Measurements from ENCODE around the gene GRK5.

The GRK5 gene

GRCh38 chr10:119190954-119191785, 16.2 kb upstream of the GRK5 start:
- DNase-seq = no peak
- Histone ChIP-seq H3F3A (ENCODE audit: insufficient read depth, low read length) (no peaks in the 10 kb centered on the region), H3K79me2 (ENCODE audit: low read length) (no peaks in the 10 kb centered on the region), H3K27me3 (replicated peaks; ENCODE audit: insufficient read depth, low read length) (no peaks in the 10 kb centered on the region), H4K20me1 (ENCODE audit: insufficient read depth, low read length) (no peaks in the 10 kb centered on the region), H3K4me2 (ENCODE audit: low read depth, low read length) (no peak overlapping the region), H3K4me1 (ENCODE audit: low read length) (peaks cover 9% of the 10 kb centered on the region), H3K9ac (ENCODE audit: low read length) (no peak overlapping the region), H3K36me3 (replicated peaks; ENCODE audit: insufficient read depth, low read length) (no peaks in the 10 kb centered on the region), H3K27ac (ENCODE audit: low read length) (no peak overlapping the region), H3K9me3 (replicated peaks; ENCODE audit: insufficient read depth, low read length) (no peaks in the 10 kb centered on the region), H3K4me3 (ENCODE audit: low read length) (no peak overlapping the region), H3K9me2 (replicated peaks; ENCODE audit: insufficient read depth, low read length) (no peaks in the 10 kb centered on the region), H2AFZ (ENCODE audit: low read length) (no peak overlapping the region)
- TF ChIP-seq CTCF (IDR thresholded peaks at IDR 0.05; ENCODE audit: low read length) (no peak), EZH2 (optimal IDR thresholded peaks at IDR 0.05; ENCODE audit: low read depth, low read length) (no peak), EZH2phosphoT487 (IDR thresholded peaks at IDR 0.05; ENCODE audit: low read length) (no peak)

GRCh38 chr10:119191881-119192280, 15.5 kb upstream of the GRK5 start:
- no peak for TF ChIP-seq EZH2 (optimal IDR thresholded peaks at IDR 0.05; ENCODE audit: low read depth, low read length)
- no peak for TF ChIP-seq CTCF (IDR thresholded peaks at IDR 0.05; ENCODE audit: low read length)
- no peak for TF ChIP-seq EZH2phosphoT487 (IDR thresholded peaks at IDR 0.05; ENCODE audit: low read length)
- no peaks in the 10 kb centered on the region for H3K79me2 ChIP-seq (ENCODE audit: low read length)
- H3K4me3 ChIP-seq (ENCODE audit: low read length) = no peak overlapping the region
- no peak overlapping the region for H3K9ac ChIP-seq (ENCODE audit: low read length)
- H3K27me3 ChIP-seq (replicated peaks; ENCODE audit: insufficient read depth, low read length) = no peaks in the 10 kb centered on the region
- no peak overlapping the region for H3K4me2 ChIP-seq (ENCODE audit: low read depth, low read length)
- no peaks in the 10 kb centered on the region for H3K9me2 ChIP-seq (replicated peaks; ENCODE audit: insufficient read depth, low read length)
- H4K20me1 ChIP-seq (ENCODE audit: insufficient read depth, low read length) = no peaks in the 10 kb centered on the region
- no peak overlapping the region for H3K27ac ChIP-seq (ENCODE audit: low read length)
- no peaks in the 10 kb centered on the region for H3K36me3 ChIP-seq (replicated peaks; ENCODE audit: insufficient read depth, low read length)
- no peaks in the 10 kb centered on the region for H3K9me3 ChIP-seq (replicated peaks; ENCODE audit: insufficient read depth, low read length)
- DNase-seq = no peak
- H2AFZ ChIP-seq (ENCODE audit: low read length) = no peak overlapping the region
- H3K4me1 ChIP-seq (ENCODE audit: low read length) = peaks cover 9% of the 10 kb centered on the region
- H3F3A ChIP-seq (ENCODE audit: insufficient read depth, low read length) = no peaks in the 10 kb centered on the region

- no peak overlapping the region for H3K4me2 ChIP-seq (ENCODE audit: low read depth, low read length)
- no peak overlapping the region for H3K4me3 ChIP-seq (ENCODE audit: low read length)
- H2AFZ ChIP-seq (ENCODE audit: low read length) = no peak overlapping the region
- DNase-seq = no peak
- no peaks in the 10 kb centered on the region for H3K36me3 ChIP-seq (replicated peaks; ENCODE audit: insufficient read depth, low read length)
- H3K9ac ChIP-seq (ENCODE audit: low read length) = no peak overlapping the region
- no peaks in the 10 kb centered on the region for H3K27me3 ChIP-seq (replicated peaks; ENCODE audit: insufficient read depth, low read length)
- H3K9me2 ChIP-seq (replicated peaks; ENCODE audit: insufficient read depth, low read length) = no peaks in the 10 kb centered on the region
- H3K27ac ChIP-seq (ENCODE audit: low read length) = no peak overlapping the region
- H4K20me1 ChIP-seq (ENCODE audit: insufficient read depth, low read length) = no peaks in the 10 kb centered on the region
- H3F3A ChIP-seq (ENCODE audit: insufficient read depth, low read length) = no peaks in the 10 kb centered on the region
- TF ChIP-seq EZH2 (optimal IDR thresholded peaks at IDR 0.05; ENCODE audit: low read depth, low read length) (no peak), EZH2phosphoT487 (IDR thresholded peaks at IDR 0.05; ENCODE audit: low read length) (no peak), CTCF (IDR thresholded peaks at IDR 0.05; ENCODE audit: low read length) (no peak)
- no peaks in the 10 kb centered on the region for H3K9me3 ChIP-seq (replicated peaks; ENCODE audit: insufficient read depth, low read length)
- H3K79me2 ChIP-seq (ENCODE audit: low read length) = no peaks in the 10 kb centered on the region
- H3K4me1 ChIP-seq (ENCODE audit: low read length) = no peaks in the 10 kb centered on the region
Measured at GRCh38 chr10:119197921-119198320, 9.4 kb upstream of the GRK5 start.

All from MM.1S (cell line).